NCI-H2029 treated with DMSO at 0.1 percent for 48 hours (cell line): Measurements from ENCODE around the gene ZFR.
"Not testable (repeated sequence)": the region's sequence is repeated elsewhere in the genome, so short reads cannot be mapped to it uniquely, and the experiment has no call there.

ENCODE experiments used
- DNase-seq: peaks from one replicate; lab custom pipeline; 2025; lab: John Stamatoyannopoulos, UW

ZFR gene

DNA sequence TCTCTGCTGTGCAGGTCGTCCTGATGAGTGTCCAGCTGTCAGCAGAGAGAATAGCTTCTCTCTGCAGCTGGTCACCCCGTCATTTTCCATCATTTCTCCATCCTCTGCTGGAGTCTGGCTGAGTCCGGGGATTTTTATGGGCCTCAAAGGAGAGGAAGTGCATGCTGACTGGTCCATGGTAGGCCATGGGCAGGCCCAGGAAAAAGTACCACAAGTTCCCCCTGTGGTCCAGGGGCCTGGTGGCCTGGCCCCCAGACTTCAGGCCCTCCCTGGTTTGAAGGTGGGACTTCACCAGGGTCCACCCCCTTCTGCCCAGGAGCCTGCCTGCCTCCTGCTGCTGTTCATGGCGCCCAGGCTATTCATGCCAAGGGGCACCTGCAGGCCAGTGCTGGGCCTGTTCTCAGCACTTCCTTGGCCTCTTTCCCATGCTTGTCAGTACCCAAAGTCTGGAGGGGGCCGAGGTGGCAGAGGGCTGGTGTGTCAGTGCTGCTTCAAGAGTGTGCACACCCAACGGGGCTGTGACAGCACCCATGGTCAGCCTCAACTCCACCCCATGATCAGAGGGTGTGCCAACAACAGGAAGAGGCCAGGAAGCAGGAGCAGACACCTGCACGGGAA lies 124.5 kb downstream of the ZFR start:
- DNase-seq, result no peak

DNA sequence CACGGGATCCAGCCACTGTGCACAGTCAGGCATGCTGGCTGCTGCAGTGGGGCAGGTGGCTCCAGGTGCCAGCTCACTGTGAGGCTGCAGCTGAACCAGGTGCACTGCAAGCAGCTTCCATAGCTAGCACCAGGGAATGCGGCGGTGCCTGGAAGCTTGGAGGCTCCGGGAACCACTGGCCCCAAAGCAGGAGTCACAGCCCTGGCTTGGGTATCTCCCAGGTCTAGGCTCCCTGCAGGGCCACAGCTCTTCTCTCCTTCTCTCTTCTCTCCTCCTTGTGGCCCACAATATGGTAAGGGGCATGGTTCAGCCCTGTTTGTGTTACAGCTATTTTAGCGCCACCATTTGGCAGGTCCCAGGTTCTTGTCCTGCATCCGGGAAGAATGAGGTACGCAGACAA lies 125.1 kb downstream of the ZFR start:
- no peak for DNase-seq

DNA sequence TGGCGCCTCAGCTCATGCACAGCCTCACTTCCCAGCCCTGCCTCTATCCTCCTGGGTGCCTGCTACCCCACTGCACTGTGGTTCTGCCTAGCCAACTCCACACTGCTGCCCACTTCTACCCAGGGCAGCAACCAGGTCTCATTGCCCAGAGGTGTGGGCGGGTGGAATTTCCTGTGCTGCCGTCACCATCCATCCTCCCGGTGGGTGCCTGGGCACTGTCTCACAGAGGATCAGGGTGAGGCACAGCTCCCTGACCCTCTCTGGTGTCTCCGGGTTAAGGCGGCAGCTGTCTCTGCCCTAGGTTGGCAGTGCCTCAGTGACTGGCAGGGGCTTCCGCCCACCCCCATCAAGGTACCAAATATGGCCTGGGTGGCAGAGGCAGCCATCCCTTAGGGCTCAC lies 127.5 kb downstream of the ZFR start:
- DNase-seq, result no peak

DNA sequence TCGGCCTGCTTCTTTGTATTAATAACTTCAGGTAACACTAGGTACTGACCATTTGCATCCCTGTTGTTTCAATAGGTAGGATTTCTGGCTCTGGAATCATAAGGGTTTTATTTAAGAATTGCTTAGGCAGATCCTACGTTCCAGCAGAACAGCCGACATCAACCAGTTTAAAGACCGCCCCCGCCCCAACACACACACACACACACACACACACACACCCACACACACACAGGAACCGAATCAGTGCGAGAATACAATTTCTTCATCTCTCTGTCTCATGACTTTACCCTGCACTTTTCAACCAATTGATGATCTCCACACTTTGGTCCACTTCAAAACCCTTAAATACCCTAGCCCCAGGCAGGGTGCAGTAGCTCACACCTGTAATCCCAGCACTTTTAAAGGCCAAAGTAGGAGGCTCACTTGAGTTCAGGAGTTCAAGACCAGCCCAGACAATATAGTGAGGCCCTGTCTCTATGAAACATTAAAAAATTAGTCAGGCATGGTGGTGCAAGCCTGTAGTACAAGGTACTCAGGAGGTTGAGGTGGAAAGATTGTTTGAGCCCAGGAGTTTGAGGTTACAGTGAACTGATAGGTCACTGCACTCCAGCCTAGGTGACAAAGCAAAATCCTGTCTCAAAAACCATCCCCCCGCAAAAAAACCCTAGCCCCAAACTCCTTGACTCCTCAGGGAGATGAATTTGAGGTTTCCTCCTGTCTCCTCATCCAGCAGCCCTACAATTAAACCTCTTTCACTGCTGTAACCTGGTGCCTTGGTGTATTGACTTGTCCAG lies 129.1 kb downstream of the ZFR start:
- DNase-seq, result no peak

DNA sequence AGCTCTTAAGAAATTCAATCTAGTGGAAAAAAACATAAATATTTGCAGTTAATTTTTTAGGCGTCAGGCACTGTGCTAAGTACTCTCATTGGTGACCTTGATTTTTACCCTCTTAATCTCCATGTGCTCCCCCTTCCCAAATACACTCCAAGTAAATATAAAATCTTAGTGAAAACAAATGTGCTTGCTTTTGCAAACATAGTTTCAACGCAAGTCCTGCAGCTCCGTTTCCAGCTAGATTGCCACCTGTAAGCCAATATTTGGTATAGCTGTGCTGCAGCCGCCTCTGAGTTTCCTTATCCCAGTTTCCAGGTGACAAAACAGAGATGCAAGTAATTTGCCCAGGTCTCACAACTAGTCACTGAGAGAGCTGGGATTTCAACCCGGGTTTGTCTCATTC lies 129.9 kb downstream of the ZFR start:
- DNase-seq, result no peak

DNA sequence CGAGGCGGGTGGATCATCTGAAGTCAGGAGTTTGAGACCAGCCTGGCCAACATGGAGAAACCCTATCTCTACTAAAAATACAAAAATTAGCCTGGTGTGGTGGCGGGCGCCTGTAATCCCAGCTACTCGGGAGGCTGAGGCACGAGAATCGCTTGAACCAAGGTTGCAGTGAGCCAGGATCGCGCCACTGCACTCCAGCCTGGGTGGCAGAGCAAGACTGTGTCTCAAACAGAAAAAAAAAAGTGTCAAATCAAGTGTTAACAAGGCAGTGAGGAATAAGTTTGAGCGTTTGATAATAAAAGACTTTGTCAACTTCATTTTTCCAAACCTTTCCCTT lies 130.4 kb downstream of the ZFR start:
- DNase-seq, result not testable (repeated sequence)

DNA sequence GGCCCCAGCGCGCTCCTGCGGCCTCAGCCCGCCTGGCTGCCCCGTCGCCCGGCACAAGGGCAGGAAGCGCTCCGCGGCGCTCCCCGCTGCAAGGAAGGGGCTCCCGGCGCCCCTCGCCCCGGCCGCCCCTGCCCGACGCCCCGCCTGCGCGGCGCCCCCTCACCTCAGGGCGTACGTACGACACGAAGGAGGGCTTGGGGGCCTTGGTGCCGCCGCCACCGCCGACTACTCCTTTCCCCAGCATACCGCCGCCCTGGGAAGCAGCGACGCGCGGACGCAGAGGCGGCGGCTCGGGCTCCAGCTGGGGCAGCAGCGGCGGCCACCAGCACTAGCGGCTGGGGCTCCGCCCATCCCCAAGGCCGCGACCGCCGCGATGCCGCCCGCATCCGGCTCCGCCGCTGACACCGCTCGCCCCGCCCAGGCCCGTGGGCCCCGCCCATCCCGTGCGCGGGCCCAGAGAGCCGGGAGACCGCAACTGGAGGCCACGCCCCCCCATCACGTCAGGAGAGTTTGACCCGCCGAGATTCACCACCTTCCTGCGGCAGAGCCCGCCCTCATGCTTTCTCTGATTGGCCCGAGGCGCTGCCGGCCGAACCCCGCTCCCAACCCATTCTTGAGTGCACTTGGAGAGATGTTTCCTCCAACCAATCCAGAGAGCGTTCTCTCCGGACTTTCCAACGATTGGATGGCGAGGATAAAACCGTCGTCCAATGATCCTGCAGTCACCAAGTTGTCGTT lies 131.8 kb downstream of the ZFR start, which contains the start of gene MTMR12:
MTMR12 (minus strand) TSS at position 345 of the 738 bp plus-strand sequence; CDS start at position 244, 101 bp downstream.
- DNase-seq, result peak; percentile 96

DNA sequence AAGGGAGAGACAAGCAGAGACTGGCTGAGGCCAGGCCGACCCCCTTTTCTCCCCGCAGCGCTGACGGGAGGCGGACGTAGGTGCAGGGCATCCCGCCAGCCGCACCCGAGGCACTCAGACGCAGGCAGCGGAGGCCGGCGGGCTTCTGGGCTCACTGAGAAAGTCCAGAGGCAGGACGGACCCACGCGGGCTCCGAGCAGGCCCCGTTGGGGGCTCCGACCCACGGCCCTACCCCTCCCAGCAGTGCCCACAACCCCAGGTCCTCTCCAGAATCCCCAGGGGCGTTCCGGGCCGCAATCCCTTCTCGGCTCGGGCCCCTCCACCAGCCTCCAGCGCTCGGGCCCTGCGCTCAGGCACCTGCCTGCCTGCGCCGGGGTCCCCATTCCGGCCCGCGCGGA lies 132.3 kb downstream of the ZFR start:
- DNase-seq, result no peak

DNA sequence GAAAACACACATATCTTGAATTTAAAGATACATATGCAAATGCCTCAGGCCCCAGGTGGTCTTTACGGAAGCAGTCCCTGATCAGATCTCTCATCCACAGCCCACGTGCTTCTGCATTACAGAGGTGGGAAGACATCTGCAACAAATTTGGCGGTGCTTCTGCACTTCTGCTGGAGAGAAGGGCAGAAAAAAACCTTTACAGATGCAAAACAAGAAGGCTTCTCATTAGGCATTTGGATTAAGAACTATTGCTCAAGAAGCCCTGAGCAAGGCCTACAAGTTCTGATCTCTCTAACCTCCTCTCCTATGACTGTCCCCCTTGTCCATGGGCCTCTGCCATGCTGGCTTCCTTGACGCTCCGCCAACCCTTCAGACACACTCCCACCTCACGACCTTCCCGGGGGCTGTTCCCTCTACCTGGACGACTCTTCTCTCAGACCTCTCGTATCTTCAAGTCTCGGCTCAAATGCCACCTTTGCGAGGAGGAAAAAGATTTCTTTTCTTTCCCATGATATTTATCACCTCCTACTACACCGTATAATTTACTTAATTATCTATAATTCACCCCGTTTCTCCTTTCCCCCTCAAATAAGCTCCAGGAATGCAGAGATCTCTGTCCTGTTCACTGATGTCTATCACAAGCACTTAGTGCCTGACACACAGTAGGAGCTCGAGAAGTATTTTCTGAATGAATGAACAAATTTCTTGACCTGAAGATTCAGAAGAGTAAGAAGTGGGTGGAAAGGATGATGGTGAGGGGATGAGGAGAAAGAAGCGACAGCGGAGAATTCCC lies 132.9 kb downstream of the ZFR start:
- DNase-seq, result no peak

DNA sequence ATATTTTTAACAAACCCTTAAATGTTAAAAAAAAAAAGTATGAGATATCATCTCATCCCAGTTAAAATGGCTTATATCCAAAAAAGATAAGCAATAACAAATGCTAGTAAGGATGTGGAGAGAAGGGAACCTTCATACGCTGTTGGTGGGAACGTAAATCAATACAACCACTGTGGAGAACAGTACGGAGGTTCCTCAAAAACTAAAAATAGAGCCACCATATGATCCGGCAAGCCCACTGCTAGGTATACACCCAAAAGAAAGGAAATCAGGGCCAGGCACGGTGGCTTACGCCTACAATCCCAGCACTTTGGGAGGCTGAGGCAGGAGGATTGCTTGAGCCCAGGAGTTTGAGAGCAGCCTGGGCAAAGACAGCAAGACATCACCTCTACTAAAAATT lies 134.8 kb downstream of the ZFR start:
- no peak for DNase-seq

DNA sequence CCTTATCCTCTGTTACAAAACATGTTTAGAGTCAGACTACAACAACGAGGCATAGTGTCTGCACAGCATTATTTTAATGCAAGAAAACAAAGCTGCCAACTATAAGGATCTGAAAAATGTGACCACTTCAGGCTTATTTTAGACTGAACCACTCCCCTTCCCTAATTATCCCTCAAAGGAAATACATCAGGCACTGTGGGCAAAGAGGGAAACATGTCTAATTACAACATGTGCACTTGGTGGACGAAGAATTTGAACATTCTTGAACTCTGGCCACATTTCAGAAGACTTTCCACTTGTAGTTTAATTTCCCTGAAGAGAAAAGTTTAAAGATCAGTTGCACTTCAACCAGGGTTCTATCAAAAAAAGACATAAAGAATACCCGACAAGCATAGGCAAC lies 135.6 kb downstream of the ZFR start:
- DNase-seq, result no peak

DNA sequence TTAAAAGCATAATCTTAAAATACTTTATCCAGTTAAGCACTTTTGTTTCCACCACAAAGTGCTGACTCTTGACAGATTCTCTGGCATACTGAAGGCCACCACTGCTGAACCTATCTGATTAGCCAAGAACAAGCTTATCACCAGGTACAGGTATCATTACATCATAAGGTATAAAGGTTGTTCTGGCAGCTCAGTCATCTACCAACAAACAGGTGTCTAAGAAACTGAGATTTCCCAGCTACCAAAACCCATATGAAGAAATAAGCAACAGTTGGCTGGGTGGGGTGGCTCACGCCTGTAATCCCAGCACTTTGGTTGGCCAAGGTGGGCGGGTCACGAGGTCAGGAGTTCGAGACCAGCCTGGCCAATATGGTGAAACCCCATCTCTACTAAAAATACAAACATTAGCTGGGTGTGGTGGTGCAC lies 136.8 kb downstream of the ZFR start:
- no peak for DNase-seq

DNA sequence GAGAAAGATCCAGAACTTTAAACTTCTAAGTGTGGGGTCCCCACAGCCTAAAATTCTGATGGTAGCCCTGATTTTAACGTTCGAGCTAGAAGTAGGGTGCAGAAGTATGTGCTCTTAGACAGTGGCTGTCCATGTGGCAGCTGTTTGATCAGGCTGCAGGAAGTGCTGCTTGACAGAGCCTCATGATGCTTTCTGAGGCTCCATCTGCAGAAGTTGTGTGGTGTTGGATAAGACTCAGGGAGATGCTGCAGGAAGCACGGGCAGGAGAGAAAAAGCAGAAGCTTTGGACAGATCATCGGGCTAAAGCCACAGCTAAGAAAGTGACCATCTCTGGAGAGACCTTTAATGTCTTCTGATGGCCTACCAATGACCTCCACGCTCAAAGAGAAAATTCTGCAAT lies 139.9 kb downstream of the ZFR start:
- no peak for DNase-seq
